ENCODE measurements around the gene RARA.

The RARA gene

DNA sequence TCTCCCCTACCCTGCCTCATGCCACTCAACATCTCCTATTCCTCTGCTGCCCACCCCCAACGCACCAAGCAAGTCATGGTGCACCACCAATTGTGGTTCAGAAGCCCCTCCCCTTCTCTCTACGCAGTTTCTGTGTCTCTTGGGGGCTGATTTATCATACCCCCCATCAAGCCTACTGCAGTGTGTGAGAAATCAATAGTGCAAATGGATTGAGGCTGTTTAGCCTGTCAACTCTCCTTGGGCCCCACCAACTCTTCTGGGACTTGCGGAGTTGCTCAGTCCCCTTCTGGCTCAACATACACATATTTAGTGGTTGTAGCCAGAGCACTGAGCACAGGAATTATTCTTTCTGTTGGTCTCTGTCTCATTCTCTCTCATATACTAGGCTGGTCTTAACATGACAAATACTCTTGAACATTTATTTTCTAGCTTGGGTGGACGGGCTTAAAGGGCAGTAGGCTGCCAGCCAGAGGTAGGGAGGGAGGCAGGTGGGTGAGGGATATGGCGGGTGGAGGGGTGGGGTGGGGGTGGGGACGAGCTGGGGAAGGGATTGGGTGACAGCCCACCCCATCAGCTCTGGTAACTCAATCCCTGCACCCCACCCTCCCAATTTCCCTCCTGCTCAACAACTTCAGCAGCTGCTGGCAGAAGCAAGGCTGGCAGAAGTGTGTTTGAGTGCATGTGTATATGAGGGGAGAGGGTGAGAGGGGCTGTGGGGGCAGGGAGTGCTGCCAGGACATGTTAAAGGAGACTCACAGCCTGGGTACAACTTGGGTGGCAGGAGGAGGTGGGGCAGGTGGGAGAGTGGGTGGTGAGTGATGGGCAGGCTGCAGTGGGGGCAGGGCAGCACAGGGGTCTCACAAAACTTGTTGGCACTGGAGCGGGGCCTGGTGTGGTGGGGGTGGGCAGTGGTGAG, 4.9 kb downstream of the RARA start:
- FAIRE-seq (no peak), DNase-seq (ENCODE audit: insufficient read length, low spot score) (no peak)

GRCh38 chr17:40314584-40314956, 5.6 kb downstream of the RARA start:
- FAIRE-seq (no peak), DNase-seq (ENCODE audit: insufficient read length, low spot score) (no peak)

- no peak for DNase-seq (ENCODE audit: insufficient read length, low spot score)
- FAIRE-seq, result no peak
Observed at GRCh38 chr17:40315206-40315605, 6.2 kb downstream of the RARA start.

DNA sequence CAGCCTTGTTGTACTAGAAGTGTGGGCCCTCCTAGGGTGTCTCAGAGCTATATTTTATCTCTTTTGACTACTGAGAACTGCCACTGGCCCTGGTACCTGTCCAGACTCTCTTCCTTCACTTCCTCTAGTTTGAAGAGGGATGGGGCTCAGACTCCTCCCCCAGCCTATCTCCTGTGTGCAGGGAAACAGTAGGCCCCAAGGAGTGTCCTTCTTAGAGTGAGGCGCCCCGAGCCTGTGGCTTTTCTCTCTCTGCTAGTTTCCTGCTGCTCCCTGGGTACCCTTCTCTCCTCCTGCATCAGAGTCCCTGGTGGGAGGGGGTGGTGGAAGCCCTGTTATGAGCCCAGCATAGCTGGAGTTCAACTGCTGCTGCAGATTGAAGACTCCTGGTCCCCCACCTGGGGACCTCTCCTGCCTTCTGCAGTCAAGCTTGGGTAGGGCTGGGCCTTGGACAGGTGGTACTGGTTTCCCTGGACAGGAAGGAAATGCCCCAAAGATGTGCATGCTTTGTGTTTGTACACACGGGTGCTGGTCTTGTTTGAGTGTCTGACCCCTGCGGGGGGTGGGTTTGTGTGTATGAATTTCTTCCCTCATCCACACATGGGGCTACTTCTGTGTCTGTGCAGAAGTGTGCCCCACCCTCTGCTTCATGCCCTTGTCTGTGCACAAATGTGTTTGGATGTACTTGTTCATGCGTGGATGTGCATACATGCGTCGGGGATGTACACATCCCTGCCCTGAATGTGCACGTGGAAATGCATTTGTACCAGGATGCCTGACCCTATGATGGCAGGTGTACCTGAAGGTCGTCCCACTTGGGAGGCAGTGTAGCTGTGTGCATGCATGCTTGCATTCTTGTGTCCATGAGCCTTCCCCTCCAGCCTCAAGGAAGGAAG, 6.9 kb downstream of the RARA start:
- FAIRE-seq (no peak), DNase-seq (ENCODE audit: insufficient read length, low spot score) (no peak)

DNA sequence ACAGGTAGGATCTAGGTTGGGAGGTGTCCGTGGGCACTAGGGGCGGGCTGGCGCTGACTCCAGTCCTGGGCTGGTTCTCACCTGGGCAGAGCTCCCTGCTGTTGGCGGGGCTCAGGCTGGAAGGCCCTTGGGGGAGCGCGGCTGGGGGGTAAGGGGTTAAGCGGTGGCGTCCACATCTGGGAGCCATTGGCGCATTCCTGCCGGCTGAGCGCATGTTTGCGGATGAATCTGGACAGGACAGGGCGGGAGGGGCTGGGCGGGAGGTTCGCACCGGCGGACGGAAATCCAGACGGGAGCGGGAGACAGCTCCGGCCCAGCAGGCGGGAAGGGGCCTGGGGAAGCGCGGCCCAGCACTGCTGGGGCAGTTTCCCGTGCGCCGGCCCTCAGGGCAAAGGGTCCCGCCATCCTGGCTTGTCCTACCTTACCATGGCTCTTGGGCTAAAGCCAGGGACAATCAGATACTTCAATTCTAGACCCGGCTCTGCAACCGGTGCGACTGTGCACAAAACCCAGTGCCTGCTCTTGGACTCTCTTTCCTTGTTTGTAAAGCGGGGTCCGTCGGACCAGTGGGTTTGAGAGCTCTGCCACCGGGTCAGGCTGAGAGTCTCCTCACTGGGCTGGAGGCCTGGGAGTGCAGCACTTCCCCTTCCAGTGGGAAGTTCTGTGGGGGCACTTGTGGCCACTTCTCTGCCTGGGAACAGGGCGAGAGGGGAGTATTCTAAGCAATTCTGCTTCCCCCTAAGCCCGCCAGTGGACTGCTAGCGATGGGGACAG, 7.8 kb downstream of the RARA start:
- DNase-seq (ENCODE audit: insufficient read length, low spot score), result no peak
- no peak for FAIRE-seq

GRCh38 chr17:40317345-40317873, 8.4 kb downstream of the RARA start:
- FAIRE-seq, result no peak

GRCh38 chr17:40317880-40318829, 9.2 kb downstream of the RARA start:
- peak; percentile 78 for DNase-seq (ENCODE audit: insufficient read length, low spot score)

More at GRCh38 chr17:40317345-40317873, 8.4 kb downstream of the RARA start:
- no peak for DNase-seq (ENCODE audit: insufficient read length, low spot score)

GRCh38 chr17:40318830-40319391, 9.9 kb downstream of the RARA start:
- FAIRE-seq (peak; percentile 74), DNase-seq (ENCODE audit: insufficient read length, low spot score) (no peak)

More at GRCh38 chr17:40317880-40318829, 9.2 kb downstream of the RARA start:
- FAIRE-seq, result peak; percentile 96

- DNase-seq (ENCODE audit: insufficient read length, low spot score) (no peak), FAIRE-seq (no peak)
Observed at GRCh38 chr17:40319651-40320540, 10.9 kb downstream of the RARA start.

DNA sequence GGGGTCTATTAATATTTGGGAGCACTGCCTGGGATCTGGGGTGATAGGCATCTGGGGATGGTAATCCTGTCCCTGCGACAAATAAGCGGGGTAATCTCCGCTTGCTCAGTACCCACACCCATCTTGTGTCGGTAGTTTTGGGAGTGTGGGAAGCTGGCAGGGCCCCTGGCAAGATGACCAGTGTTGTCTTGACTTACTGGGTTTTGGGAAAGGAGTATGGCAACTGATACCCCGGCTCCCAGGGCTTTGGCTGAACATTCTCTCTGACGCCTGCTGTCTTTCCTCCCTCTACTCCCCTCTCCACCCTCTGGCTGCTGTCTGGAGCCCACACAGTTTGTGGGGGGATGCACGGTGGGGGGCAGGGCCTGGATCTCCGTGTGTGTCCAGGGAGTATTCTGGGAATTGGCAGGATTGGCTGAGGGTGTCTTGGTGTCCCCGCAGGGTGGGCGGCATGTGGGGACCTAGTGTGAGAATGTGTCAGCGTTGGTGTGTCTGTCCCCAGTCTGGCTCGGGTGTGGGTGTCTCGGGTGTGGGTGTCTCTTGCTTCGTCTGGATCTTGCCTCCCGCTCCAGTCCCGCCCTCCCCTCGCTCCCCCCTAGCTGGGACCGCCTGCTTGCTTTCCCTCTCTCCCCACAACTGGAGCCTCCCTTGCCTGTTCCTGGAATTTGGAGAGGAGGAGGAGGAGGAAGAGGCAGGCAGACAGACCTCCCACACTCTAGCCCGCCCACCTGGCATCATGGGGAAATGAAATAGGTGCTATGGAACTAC, 12.0 kb downstream of the RARA start:
- no peak for DNase-seq (ENCODE audit: insufficient read length, low spot score)
- FAIRE-seq, result peak; percentile 44

- no peak for FAIRE-seq
- DNase-seq (ENCODE audit: insufficient read length, low spot score), result no peak
Observed at GRCh38 chr17:40321524-40321929, 12.5 kb downstream of the RARA start.

GRCh38 chr17:40321961-40322357, 13.0 kb downstream of the RARA start:
- no peak for FAIRE-seq

GRCh38 chr17:40322358-40323315, 13.7 kb downstream of the RARA start:
- FAIRE-seq, result peak; percentile 99
- peak; percentile 75 for DNase-seq (ENCODE audit: insufficient read length, low spot score)

More at GRCh38 chr17:40321961-40322357, 13.0 kb downstream of the RARA start:
- DNase-seq (ENCODE audit: insufficient read length, low spot score), result no peak

- FAIRE-seq, result peak; percentile 33
- no peak for DNase-seq (ENCODE audit: insufficient read length, low spot score)
Observed at GRCh38 chr17:40323391-40324381, 14.7 kb downstream of the RARA start.

All from GM19239 (cell line).